Stomach (tissue), 9 donors: ENCODE measurements around the gene ELL2. TPM values are rescaled to one million over a fixed set of nuclear protein-coding genes. Genes with fewer than 3 reads are reported as not detected.

Source experiments
- DNase-seq, 2 donors: peaks; one replicate each; pipeline versions ENCODE4 v3.0.0 to v3.0.0-alpha.2; 2013 to 2019
- H3K27ac ChIP-seq, 5 donors: fragments of 200-600 bp in 4 of 5; sonication (generic) in 4 of 5; one replicate each; pipeline ENCODE4 v1.5.1; 2013 to 2019; ENCODE audit warnings: mild to moderate bottlenecking in 1 of 5, moderate library complexity in 1 of 5
- H3K27me3 ChIP-seq, 3 donors: fragments of 200-600 bp; sonication (generic); one replicate each; pipeline ENCODE4 v1.5.1; 2017 to 2019; ENCODE audit warnings: mixed run types in 1 of 3
- H3K36me3 ChIP-seq, 4 donors: fragments of 200-600 bp; sonication (generic); 1 replicate in 3 of 4; 2 replicates in 1 of 4; pipeline ENCODE4 v1.5.1; 2016 to 2019
- H3K4me1 ChIP-seq, 4 donors: fragments of 200-600 bp; sonication (generic); one replicate each; pipeline ENCODE4 v1.5.1; 2016 to 2019
- H3K4me3 ChIP-seq, 4 donors: fragments of 200-600 bp; sonication (generic) in 3 of 4; one replicate each; pipeline ENCODE4 v1.5.1; 2016 to 2019; ENCODE audit warnings: mild to moderate bottlenecking in 1 of 4
- H3K9me3 ChIP-seq, 4 donors: fragments of 200-600 bp; sonication (generic); one replicate each; pipeline ENCODE4 v1.5.1; 2016 to 2019
- CTCF ChIP-seq, 7 experiments: fragments of 450-650 bp in 4 of 7; fragments of 200-600 bp in 3 of 7; sonication (generic) in 3 of 7; IDR thresholded peaks; one replicate each; pipeline ENCODE4 v1.5.1; 2016 to 2019; ENCODE audit warnings: antibody characterized with exemption in 7 of 7, control low read depth in 2 of 7, mild to moderate bottlenecking in 1 of 7
- EP300 ChIP-seq: sonication (generic); formaldehyde crosslinking; IDR thresholded peaks from one replicate; pipeline ENCODE4 v1.6.1; 2017; ENCODE audit warnings: antibody characterized with exemption
- POLR2A ChIP-seq, 4 donors: fragments of 450-650 bp; IDR thresholded peaks; one replicate each; pipeline ENCODE4 v1.6.1; 2016; ENCODE audit warnings: antibody characterized with exemption in 4 of 4, control low read depth in 2 of 4, mild to moderate bottlenecking in 1 of 4, moderate library complexity in 1 of 4
- POLR2AphosphoS5 ChIP-seq, 3 donors: sonication (generic); formaldehyde crosslinking; IDR thresholded peaks; one replicate each; pipeline ENCODE4 v1.6.1; 2016; ENCODE audit warnings: antibody characterized with exemption in 3 of 3
- WGBS, 5 donors: extraction: QIAGEN DNeasy Blood & Tissue Kit in 3 of 5; methylation state at CpG; one replicate each; pipeline versions ENCODE4 v1.1.5 to v1.1.7; 2013 to 2018; 5-methylcytosine and 5-hydroxymethylcytosine counted together
- intact Hi-C: fragments of 100-400 bp; cut with DNase I; formaldehyde crosslinking; loops from one replicate; pipeline ENCODE4 v1.15.1; 2023; ENCODE audit warnings: low total_unique reads
- polyA plus RNA-seq, 3 donors: library from polyadenylated mRNA; stranded (reverse); fragments of 200-250 nt; gene quantifications; one replicate each; pipeline ENCODE4 v1.2.3, GENCODE V29; 2013
- total RNA-seq, 5 donors: library from RNA; depleted of rRNA; stranded (reverse); fragments of >200 nt; gene quantifications; one replicate each; pipeline versions ENCODE4 v1.1.0 to v1.2.3, GENCODE V29; 2014 to 2016
- donor health status: healthy with polysubstance abuse.
- donor health status: Bipolar disorder and iron deficiency.
- donor health status: healthy.

Gene ELL2
- total and polyA plus RNA-seq, 8 donors, result 24.7 to 279 (median 98.0) TPM

DNA sequence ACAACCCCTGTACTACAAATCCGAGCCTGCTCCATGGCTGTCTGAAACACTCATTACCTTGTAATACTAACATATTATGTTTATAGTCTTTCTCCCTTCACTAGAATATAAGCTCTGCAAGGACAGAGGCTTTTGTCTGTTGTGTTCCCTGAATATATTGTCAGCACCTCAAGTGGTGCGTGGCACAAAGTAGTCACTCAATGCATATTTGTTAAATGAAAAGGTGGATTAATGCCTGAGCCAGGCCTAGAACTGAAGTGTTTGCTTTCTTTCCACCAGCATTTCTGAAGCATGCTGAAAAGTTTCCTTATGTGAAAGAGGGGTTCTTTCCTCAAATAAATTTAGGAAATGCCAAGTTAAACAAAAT is 36.3 kb downstream of the ELL2 start:
- 79 to 90% (median 82%) methylated on average over 2 of the region's 2 CpGs for WGBS, 5 donors
- H3K4me3 ChIP-seq, result no peak overlapping the region
- peak overlapping the region in 2 of 5 donors; percentile 2 to 48 for H3K27ac ChIP-seq
- peaks cover 28 to 85% (median 48%) of the 10 kb centered on the region in 4 donors for H3K4me1 ChIP-seq
- DNase-seq, result no peak
- H3K27me3 ChIP-seq, result no peaks in the 10 kb centered on the region
- H3K9me3 ChIP-seq, result no peaks in the 10 kb centered on the region
- intact Hi-C loops, result no loop called here
- H3K36me3 ChIP-seq, result peaks cover 0 to 13% (median 0%) of the 10 kb centered on the region in 4 donors
- TF ChIP-seq POLR2AphosphoS5 (IDR thresholded peaks at IDR 0.05) (no peak), CTCF (IDR thresholded peaks at IDR 0.05) (no peak), POLR2A (IDR thresholded peaks at IDR 0.05) (no peak), EP300 (no peak)

- Histone ChIP-seq H3K27ac (peak overlapping the region in 2 of 5 donors; percentile 2 to 48), H3K36me3 (peaks cover 0 to 13% (median 0%) of the 10 kb centered on the region in 4 donors), H3K4me1 (peaks cover 30 to 85% (median 49%) of the 10 kb centered on the region in 4 donors), H3K27me3 (no peaks in the 10 kb centered on the region), H3K4me3 (no peak overlapping the region), H3K9me3 (no peaks in the 10 kb centered on the region)
- TF ChIP-seq POLR2A (IDR thresholded peaks at IDR 0.05) (no peak), POLR2AphosphoS5 (IDR thresholded peaks at IDR 0.05) (peak in 2 of 3 donors; percentile 55 to 78)
- intact Hi-C loops, result no loop called here
- 33 to 42% (median 37%) methylated on average over 4 of the region's 4 CpGs for WGBS, 5 donors
- peak in 1 of 2 donors; percentile 72 for DNase-seq
Measured at GRCh38 chr5:95924720-95925377, 36.8 kb downstream of the ELL2 start.

- H3K36me3 ChIP-seq, result peaks cover 0 to 10% (median 0%) of the 10 kb centered on the region in 4 donors
- 51 to 73% (median 61%) methylated on average over 2 of the region's 2 CpGs for WGBS, 5 donors
- H3K4me3 ChIP-seq, result no peak overlapping the region
- H3K9me3 ChIP-seq, result no peaks in the 10 kb centered on the region
- peaks cover 29 to 88% (median 55%) of the 10 kb centered on the region in 4 donors for H3K4me1 ChIP-seq
- no peak for DNase-seq
- no peaks in the 10 kb centered on the region for H3K27me3 ChIP-seq
- TF ChIP-seq POLR2AphosphoS5 (IDR thresholded peaks at IDR 0.05), result no peak
- no peak for TF ChIP-seq CTCF (IDR thresholded peaks at IDR 0.05)
- TF ChIP-seq POLR2A (IDR thresholded peaks at IDR 0.05), result no peak
- TF ChIP-seq EP300, result no peak
- intact Hi-C loops, result no loop called here
- peak overlapping the region in 1 of 5 donors; percentile 48 for H3K27ac ChIP-seq
Measured at GRCh38 chr5:95923918-95924544, 37.6 kb downstream of the ELL2 start.

- Histone ChIP-seq H3K9me3 (no peaks in the 10 kb centered on the region), H3K27ac (no peak overlapping the region), H3K27me3 (no peaks in the 10 kb centered on the region), H3K4me1 (peaks cover 35 to 88% (median 57%) of the 10 kb centered on the region in 4 donors), H3K4me3 (no peak overlapping the region), H3K36me3 (peaks cover 0 to 4% (median 0%) of the 10 kb centered on the region in 4 donors)
- whole genome bisulfite sequencing, 5 donors, result 79 to 93% (median 86%) methylated on average over 3 of the region's 3 CpGs
- DNase-seq, result no peak
- intact Hi-C loops, result no loop called here
- TF ChIP-seq POLR2AphosphoS5 (IDR thresholded peaks at IDR 0.05) (no peak), POLR2A (IDR thresholded peaks at IDR 0.05) (no peak), CTCF (IDR thresholded peaks at IDR 0.05) (no peak), EP300 (no peak)
Measured at GRCh38 chr5:95922798-95923197, 38.9 kb downstream of the ELL2 start.
